CD4-positive, alpha-beta T cell treated with Interleukin-17A for 4 hours (primary cell): ENCODE results near the gene FHIT.

Experiments
- DNase-seq: peaks from one replicate; pipeline ENCODE4 v3.0.0-alpha.2; 2020; ENCODE audit warnings: mixed read lengths

The FHIT gene

GRCh38 chr3:60250810-60251209 lies 1000.4 kb downstream of the FHIT start:
- DNase-seq: no peak

- DNase-seq: no peak
Measured at GRCh38 chr3:60250206-60250605, 1001.0 kb downstream of the FHIT start.

DNA sequence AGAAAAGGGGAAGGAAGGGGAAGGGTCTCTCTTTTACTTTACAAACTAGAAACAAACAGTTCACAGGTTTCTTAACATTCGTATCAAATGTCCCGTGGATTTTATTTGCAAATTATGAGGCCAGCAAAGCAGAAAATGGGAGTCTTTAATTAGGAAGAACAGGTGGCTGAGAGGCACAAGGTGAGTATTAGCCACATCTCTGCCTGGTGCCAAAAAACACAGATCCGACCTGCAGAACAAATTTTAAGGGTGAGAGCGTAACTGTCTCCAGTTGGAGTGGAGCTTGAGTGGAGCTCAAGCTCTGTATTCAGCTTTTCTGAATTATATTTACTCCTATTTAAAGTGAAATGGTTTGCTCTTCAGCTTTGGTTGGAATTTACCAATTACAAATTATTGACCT lies 1004.9 kb downstream of the FHIT start:
- no peak for DNase-seq

DNA sequence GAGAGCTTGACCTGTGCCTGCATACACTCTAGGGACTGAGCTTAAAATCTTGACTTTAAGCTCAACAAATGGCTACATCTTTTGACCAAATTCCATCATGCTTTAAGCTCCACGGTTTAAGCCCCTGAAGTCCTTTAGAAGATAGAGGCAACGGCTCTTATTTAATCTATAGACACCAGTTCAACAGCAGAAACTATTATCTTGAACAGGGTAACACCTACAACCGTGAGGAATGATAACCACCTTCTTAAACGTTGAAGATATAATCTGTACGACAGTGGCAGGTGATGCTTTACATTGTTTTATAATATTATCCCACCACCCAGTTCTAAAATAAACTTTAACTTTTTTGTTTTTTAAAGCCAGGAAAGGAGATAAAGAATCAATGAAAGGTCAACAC lies 1007.8 kb downstream of the FHIT start:
- no peak for DNase-seq

DNA sequence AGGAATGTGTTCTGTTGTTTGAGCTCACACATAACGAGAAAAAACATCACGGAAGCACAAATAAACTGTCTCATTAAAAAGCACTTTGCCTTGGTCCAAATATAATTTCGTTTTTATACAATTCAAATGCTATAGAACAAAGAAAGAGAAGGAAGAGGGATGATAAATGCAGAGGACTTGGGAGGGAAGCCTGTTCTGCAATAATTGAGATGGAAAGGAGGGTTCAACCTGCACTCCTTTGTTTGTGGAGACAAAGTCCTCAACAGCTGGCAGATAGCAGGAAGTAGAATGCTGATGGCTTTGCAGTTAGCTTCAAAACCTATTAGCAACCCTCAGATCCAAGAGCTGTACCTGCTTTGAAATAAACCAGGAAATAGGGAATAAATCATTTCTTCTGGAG lies 1010.8 kb downstream of the FHIT start:
- DNase-seq: no peak

- DNase-seq: no peak
Measured at GRCh38 chr3:60238550-60238949, 1012.7 kb downstream of the FHIT start.

DNA sequence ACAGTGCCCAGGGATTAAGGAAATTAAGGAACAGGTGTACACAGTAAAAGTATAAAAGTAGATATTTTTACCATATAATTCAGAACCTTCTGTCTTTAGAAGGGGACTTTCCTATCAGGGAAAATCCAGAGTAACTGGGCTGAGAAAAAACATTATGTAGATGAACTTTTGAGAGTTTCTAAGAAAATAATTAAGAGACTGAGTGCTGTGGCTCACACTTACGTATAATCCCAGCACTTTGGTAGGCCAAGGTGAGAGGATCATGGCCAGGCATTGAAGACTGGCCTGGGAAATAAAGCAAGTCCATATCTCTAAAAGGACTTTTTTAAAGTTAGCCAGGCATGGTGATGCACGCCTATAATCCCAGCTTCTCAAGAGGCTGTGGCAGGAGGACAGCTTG lies 1021.8 kb downstream of the FHIT start:
- DNase-seq: no peak

DNA sequence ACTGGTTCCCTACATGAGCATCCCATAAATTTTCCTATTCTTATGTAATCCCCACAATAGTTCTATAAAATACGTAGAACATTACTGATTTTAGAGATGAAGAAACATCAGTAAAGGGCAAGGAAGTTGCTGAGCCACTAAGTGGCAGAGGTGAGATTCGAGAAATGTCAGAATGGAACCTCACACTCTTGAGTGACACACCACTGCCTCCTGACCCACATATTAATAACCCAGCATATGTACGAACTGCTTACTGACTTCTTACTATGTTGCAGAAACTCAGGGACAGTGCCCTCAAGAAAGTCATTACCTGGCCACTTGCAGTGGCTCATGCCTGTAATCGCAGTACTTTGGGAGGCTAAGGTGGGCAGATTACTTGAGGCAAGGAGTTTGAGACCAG lies 1022.4 kb downstream of the FHIT start:
- DNase-seq: no peak

GRCh38 chr3:60226912-60227311 lies 1024.3 kb downstream of the FHIT start:
- no peak for DNase-seq

- no peak for DNase-seq
Measured at GRCh38 chr3:60225848-60226247, 1025.4 kb downstream of the FHIT start.

- no peak for DNase-seq
Measured at GRCh38 chr3:60220768-60221167, 1030.5 kb downstream of the FHIT start.

DNA sequence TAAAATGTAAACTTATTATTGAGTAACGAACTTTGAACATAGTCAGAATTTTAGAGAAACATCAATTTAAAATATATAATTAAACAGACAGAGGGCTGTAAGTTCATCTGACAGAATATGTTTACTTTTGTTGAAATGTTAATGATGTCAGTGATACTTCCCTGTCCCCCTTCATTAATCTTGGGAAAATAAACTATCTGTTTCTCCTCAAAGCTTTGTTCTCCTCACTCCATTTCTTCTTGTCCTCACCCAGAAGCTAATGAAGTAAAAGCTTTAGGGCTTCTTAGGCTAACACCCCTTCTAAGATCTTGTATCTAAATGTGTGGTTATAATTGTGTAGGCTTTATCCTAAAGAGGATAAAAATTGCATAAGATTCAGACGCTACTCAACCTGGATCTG lies 1031.8 kb downstream of the FHIT start:
- DNase-seq: no peak

GRCh38 chr3:60217156-60217911 lies 1033.9 kb downstream of the FHIT start:
- DNase-seq: no peak

GRCh38 chr3:60216462-60217075 lies 1034.7 kb downstream of the FHIT start:
- no peak for DNase-seq

GRCh38 chr3:60215946-60216345 lies 1035.3 kb downstream of the FHIT start:
- no peak for DNase-seq

GRCh38 chr3:60207905-60208304 lies 1043.3 kb downstream of the FHIT start:
- DNase-seq: no peak

DNA sequence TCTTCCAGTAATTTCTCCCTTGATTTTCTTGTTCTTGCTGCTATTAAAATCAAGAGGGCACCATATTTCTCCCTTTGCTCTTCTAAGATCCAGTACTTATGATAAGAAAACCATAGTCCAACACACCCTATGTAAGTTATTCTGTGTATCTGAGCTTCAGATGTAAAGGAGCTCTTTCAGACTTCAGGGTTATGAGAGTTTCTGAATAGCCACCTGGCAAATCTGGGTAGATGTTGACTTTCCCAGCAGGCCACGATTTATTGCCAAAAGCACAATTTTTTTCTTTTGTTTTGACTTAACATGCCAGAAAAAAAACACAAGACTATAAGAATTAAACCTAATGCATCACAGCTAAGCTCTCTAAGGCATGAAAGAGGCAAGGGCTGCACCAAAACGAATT lies 1045.0 kb downstream of the FHIT start:
- no peak for DNase-seq

DNA sequence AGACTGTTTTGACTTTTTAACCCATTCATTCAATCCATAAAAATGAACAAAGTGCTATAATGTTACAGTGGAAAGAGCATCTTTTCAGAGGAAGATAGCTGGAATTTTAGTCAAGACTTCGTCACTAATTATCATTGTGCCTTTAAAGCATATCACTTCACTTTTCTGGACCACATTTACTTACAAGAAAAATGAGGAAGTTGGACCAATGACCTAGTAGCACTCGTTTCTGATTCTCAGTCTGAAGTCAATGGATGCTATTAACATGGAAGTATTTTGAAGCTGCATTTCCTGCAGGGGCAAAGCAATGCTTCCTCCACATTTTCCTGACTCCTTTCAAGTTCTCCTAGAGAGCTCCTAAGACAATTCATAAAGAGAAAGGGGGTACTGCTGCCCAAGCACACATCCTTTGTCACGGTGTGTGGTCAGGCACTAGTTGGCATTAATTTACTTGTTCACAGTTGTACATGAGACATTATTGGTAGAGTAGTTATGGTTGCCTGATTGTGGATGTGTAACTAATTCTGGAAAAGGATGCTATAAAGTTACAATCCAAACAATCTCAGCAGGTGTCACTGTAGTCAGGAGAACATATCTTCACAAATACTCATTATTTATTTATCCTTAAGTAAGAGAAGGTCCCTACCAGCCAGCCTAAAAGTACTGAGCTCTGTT lies 1049.1 kb downstream of the FHIT start:
- DNase-seq: no peak

GRCh38 chr3:60199306-60199705 lies 1051.9 kb downstream of the FHIT start:
- no peak for DNase-seq

DNA sequence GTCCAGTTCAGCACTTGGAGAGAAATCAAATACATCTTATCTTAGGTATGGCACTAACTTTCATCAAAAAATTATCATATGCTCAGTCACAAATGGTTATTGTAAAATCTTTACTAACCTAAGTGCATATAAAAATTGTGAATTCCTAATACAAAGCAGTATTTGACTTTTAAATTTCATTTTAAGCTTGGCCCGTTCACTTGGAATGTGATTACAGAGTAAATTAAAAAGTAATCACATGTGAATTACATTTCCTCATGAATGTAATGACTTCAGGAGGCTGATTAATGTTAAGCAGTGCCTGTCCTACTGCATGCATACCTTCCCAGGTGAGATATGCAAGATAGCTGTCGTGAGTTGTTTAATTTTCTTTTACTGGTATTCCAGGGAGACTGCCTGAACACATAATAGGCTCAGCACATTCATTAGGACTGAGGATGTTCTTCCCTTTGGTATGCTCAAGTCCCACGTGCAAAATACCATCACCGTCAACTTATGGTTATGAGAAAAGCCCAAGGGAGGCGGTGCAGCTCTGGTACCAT lies 1053.0 kb downstream of the FHIT start:
- DNase-seq: no peak

GRCh38 chr3:60192297-60193114 lies 1058.7 kb downstream of the FHIT start:
- no peak for DNase-seq

DNA sequence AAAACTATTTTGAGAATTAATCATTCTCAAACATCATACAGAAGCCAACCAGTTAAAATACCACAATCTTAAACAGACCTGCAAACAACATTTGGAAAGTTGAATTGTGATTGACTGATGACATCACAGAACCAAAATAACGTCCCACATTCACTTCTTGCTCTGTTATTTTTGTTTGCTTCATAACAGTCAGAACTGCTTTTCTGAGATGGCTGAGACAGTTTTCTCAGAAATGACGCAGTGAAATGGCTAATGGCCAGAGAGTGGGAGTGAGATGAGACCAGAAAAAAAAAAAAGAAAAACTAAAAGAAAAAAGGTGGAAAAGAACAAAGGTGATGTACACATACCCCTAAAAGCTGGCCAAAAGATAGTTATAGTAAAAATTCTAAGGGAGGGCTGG lies 1061.2 kb downstream of the FHIT start:
- no peak for DNase-seq

DNA sequence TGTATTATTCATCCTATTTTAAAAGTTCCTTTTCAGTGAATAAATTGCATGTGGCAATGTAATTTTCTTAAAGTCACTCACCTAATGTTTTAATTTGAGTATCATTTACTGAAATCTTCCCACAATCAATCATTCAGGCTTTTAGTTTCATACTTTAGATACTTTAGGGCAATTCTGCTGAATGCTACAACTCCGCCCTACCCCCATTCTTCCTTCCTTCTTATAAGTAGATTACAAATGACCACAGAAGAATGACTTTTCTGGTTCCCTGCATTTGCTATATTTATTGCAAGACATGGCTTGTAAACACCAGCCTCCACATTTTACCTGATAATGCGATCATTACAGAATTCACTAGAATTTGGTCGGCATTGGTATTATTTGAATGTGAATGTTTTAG lies 1061.9 kb downstream of the FHIT start:
- no peak for DNase-seq
